Embryonic facial prominence (tissue), 1 donor: ENCODE data around the gene ARHGEF35.
"Not testable (repeated sequence)": the region's sequence is repeated elsewhere in the genome, so short reads cannot be mapped to it uniquely, and the experiment has no call there.

Experiments
- DNase-seq: peaks from one replicate; pipeline ENCODE4 v3.0.0-alpha.2; 2016; ENCODE audit errors: extremely low spot score

Gene ARHGEF35

GRCh38 chr7:144195212-144195872 is at the start of gene ARHGEF35:
Gene ARHGEF35 (minus strand): TSS chr7:144195833. CDS start chr7:144188383, 7,450 bp downstream.
- DNase-seq, result not testable (repeated sequence)

DNA sequence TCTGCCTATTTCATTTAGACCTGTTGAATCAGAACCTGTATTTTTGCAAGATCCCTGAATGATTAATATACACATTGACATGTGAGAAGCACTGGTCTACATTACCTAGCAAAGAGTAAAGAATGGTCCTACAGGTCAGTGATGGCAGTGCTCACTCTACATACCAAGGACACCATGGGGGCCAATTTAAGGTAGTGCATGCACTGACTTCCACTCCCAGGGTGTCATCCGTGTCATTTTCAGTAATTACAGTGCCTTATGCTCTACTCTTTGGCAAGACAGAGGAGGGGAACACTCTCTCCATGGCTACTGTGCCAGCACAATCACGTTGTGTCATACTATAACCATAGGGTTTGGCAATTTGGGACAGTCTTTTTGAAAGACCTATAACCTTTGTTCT is 49.7 kb upstream of the ARHGEF35 start:
- not testable (repeated sequence) for DNase-seq

DNA sequence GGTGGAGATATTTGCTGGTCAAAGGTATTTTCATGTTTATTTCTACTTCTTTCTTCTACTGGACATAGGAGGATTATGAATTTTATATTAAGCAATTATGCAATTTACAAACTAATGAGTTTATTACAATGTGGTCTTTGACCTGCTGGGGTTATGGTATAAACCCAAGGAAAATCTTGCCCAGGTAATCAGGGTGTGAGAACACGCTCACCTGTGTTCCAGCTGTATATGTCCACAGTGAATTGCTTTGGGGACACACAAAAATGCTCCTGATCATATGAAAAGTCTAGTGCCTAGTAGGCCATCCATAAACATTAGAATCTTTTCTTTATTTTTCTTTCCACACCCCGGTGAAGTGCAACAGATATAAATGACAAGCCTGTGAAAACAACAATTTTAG is 43.7 kb upstream of the ARHGEF35 start, which contains the start of gene OR2A42:
Gene OR2A42, minus strand, starts transcription at position 241 of the 400 bp plus-strand sequence. CDS start 6,762 bp downstream, outside the sequence.
- not testable (repeated sequence) for DNase-seq

DNA sequence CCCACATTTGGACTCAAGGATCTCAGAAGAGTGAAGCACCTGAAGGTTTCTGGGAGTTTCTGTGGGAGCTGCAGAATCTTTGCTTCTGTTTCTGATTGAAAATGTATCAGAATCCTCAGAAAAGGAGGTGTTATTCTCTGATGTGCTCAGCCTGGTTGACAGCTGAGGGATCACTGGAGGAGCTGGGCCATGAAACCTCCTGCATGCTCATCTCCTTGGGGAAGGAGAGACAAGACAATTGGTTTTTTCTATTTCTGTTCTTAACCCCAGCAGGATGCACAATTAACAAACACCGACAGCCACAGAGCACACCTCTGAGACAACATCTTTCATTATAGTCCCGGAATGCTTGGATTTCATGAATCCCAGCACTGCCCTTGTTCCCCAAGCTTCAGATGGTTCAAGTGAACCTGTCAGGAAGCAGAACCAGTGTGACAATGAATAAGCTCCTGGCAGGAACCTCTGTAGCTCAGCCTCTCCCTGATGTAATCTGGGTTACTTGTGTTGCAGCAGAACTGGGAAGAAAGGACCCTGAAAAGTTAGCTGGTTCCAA is 43.0 kb upstream of the ARHGEF35 start:
- not testable (repeated sequence) for DNase-seq

DNA sequence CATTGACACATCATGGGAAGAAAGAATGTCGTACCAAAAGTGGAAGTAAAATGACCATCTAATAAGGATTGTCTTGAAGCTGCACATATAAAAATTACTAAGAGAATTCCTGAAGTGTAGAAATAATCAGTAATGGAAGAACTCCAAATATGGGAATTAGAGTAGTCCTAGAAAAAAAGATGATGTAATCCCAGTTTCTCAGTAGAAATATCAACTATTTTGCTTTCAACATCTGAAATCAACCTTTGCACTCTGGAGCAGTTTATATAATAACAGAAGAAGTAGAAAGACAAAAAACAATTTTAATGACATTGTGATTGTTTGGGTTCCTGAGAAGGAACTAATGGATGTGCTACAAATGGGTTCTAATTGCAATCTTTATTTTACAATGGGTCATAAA is 37.4 kb upstream of the ARHGEF35 start:
- DNase-seq, result not testable (repeated sequence)

DNA sequence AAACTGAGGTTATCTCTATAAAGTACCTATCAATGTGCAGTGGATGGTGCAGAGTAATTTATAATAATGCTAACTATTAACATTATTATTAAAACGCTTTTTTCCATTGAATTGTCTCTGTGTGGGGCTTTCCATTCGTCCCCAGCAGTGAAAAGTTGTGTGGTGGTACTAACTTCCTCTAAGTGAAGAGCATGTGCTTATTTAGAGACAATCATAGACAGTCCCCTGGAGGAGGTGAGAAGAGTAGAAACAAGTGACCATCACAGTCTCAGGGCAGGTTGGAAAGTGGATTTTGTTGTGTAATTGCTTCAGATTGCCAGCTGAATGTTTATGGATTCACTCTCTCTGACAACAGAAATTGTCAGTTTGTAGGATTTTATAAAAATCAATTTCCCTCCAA is 35.4 kb upstream of the ARHGEF35 start:
- not testable (repeated sequence) for DNase-seq

- DNase-seq, result not testable (repeated sequence)
These were observed 33.2 kb upstream of the ARHGEF35 start for GRCh38 chr7:144228810-144229209.

GRCh38 chr7:144226866-144227265 is 31.2 kb upstream of the ARHGEF35 start:
- not testable (repeated sequence) for DNase-seq

DNA sequence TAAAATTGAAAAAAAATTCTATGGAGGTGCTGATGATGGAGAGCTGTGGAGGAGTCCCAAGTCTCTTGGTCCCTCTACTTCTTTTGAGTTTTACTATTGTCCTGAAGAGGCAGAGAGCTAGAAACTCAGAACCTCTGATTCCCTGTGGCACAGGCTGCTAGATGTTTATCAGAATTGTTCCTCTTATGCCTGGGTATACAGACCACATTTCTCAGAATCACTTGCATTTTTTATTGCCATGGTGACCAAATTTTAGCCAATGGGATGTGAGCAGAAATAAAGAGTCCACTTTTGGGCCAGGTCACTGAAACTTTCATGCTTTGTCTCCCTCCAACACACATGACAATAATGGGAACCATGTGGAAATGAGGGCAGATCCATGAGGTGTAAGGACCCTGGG is 28.0 kb upstream of the ARHGEF35 start:
- not testable (repeated sequence) for DNase-seq

DNA sequence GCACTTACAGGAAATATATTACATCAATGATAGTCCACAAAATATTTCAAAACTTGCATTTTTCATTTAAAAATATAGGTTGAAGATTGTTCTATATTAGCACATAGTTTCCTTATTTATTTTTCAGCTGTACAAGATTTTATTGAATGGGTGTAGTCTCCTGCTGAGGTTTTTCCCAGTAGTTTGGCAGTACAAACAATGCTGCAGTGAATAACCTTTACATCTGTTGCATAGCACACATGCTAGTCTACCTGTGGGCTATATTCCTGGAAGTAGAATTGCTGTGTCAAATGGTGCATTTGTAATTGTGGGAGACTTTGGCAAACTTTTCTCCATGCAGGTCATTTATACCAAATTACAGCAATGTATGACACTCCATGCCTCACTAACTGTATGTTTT is 24.9 kb upstream of the ARHGEF35 start:
- DNase-seq, result not testable (repeated sequence)

GRCh38 chr7:144219149-144219548 is 23.5 kb upstream of the ARHGEF35 start:
- not testable (repeated sequence) for DNase-seq

DNA sequence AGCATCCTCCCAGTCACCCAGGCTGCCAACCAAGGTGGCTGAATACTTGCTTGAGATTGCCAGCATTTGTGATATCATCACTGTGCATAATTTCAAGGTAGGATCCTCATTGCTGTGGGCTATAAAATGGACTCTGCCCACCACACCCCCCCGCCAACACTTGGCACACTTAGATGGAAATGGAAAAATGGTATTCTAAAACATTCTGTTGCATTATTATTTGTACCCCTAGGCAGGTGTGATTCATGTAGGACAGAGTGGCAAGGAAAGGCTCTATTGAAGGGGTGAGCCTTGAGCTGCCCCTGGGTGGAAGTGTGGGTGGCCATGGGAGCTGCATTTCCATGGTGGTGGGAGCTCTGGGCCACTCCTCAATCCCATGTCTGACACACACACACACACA is 22.9 kb upstream of the ARHGEF35 start:
- DNase-seq, result not testable (repeated sequence)

- DNase-seq, result not testable (repeated sequence)
These were observed 21.6 kb upstream of the ARHGEF35 start for GRCh38 chr7:144217200-144217599.

GRCh38 chr7:144205306-144205705 is 9.7 kb upstream of the ARHGEF35 start:
- DNase-seq, result not testable (repeated sequence)

DNA sequence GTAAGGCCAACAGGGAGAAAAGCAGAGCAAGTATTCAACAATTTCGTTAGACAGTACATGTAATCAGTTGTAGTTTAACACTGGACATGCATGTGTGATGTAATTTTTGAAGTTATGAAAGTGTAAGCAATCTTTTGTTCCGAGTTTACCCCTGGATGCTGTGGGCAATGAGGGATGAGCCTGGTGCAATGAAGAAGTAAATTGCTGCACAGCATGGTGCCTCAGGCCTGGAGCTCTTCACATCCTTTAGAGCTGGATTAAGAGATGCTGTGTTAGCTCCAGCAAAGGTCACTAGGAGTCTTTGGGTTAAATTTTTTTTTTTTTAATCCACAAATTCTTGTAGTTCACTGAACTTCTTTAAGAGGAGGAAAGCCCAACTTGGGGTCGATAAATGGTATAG is 7.5 kb upstream of the ARHGEF35 start:
- DNase-seq, result not testable (repeated sequence)

GRCh38 chr7:144201978-144202377 is 6.3 kb upstream of the ARHGEF35 start:
- DNase-seq, result not testable (repeated sequence)

GRCh38 chr7:144198934-144199333 is 3.3 kb upstream of the ARHGEF35 start:
- not testable (repeated sequence) for DNase-seq

- DNase-seq, result not testable (repeated sequence)
These were observed 1.2 kb downstream of the ARHGEF35 start for GRCh38 chr7:144194453-144194852.

- DNase-seq, result not testable (repeated sequence)
These were observed 1.9 kb downstream of the ARHGEF35 start for GRCh38 chr7:144193782-144194181.

DNA sequence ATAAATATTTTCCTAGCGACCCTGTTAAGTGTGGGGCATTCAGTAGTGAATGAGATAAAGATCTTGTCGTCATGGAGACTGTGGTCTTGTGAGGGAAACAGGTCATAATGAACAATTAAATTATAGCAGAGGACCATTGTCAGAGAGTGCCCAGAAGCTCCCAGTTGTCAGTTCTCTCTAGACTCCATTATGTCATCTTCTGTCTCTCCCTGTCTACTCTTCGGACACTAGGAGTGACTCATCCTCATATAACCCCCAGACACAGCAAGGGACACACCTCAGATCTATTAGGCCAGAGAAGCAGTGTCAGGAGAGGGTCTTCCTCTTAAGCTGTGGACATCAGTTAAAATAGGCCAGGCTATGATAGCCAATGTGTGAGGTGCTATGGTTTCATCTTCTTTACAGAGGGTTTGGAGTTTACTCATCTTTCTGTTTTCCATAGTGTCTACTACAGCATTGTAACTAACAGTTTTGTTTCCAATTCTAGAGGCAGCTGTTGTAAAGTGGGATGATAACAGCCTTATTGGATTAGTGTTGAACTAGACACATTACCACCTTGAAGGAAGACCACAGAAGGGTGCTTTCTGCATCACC is 7.0 kb downstream of the ARHGEF35 start:
- DNase-seq, result not testable (repeated sequence)

DNA sequence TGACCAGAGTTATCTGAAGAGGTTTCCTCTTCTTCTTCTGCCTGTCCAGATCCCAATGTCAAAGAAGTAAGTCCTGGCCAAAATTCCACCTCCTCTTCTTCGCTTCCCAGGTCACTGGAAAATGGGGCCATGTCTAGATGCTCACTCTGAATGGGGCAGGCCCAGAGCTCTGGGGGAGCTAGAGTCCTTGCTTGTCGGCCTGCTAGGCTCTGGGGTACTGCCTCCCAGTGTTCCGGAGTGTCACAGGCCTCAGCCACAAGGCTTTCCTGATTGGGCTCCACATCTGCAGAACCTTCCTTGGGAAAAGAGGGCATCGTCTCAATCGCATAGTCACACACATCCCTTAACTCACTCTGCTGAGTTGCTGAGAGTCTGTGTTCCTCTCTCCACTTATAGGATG is 7.8 kb downstream of the ARHGEF35 start:
- not testable (repeated sequence) for DNase-seq

DNA sequence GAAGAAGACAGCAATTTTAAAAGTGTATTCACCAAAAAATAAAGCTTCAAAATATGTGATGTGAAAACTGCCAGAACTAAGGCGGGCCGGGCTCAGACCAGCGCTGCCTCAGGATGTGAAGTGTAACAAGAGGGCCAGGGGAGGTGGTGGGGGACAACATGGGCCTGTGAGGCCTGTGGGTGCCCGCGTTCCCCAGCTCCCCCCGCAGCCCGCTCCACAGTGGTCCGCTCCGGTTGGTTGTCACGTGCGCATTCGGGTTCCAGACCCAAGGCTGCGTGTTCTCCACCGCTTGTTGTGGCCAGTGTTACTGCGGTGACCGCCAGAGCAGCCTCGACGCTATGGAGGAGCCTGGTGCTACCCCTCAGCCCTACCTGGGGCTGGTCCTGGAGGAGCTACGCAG is 12.5 kb downstream of the ARHGEF35 start, which contains the start of gene CTAGE4:
Gene CTAGE4, plus strand, starts transcription at position 301 of the 400 bp plus-strand sequence. Its CDS starts 38 bp downstream, at position 339.
- not testable (repeated sequence) for DNase-seq

DNA sequence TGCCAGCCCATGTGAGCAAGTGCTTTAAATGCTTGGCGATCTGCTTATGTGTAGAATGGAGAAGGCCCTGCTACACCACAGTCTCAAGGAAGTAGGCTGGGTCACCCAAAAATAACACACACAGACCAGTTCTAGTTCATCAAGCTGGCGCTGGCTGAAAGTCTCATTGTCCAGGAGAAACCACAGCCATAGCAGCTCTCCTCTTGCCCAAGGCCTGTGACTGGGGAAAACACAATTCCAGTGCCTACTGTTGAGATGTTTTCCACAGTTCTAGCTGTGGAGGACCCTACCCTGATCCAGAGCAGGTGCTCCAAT is 16.5 kb downstream of the ARHGEF35 start:
- DNase-seq, result not testable (repeated sequence)
